ACC112 (cell line): ENCODE measurements around the gene SYNPO2.
"Not testable (repeated sequence)": the region's sequence is repeated elsewhere in the genome, so short reads cannot be mapped to it uniquely, and the experiment has no call there.

Experiments used
- H2AFZ ChIP-seq: fragments of 200-600 bp; sonication (generic); one replicate; pipeline ENCODE4 v1.6.0; 2017; ENCODE audit warnings: antibody characterized with exemption, low read length; ENCODE audit not compliant: unreplicated experiment
- H3K27ac ChIP-seq: fragments of 200-600 bp; sonication (generic); 2 replicates; pipeline ENCODE4 v1.5.1; 2014; ENCODE audit warnings: low read depth, mild to moderate bottlenecking, antibody characterized with exemption, low read length, moderate library complexity
- H3K27me3 ChIP-seq: fragments of 200-600 bp; sonication (generic); 2 replicates; pipeline ENCODE4 v1.6.1; 2014; ENCODE audit warnings: mild to moderate bottlenecking, antibody characterized with exemption, low read length, moderate library complexity, mixed read lengths; ENCODE audit not compliant: insufficient read depth
- H3K36me3 ChIP-seq: fragments of 200-600 bp; sonication (generic); 2 replicates; pipeline ENCODE4 v1.6.1; 2016; ENCODE audit warnings: mild to moderate bottlenecking, antibody characterized with exemption, low read length, moderate library complexity, mixed read lengths; ENCODE audit not compliant: insufficient read depth
- H3K4me1 ChIP-seq: fragments of 200-600 bp; sonication (generic); one replicate; pipeline ENCODE4 v1.6.1; 2016; ENCODE audit warnings: low read length, mixed read lengths; ENCODE audit not compliant: insufficient read depth, unreplicated experiment, control insufficient read depth
- H3K4me3 ChIP-seq: fragments of 200-600 bp; sonication (generic); 2 replicates; pipeline ENCODE4 v1.5.1; 2014; ENCODE audit warnings: mild to moderate bottlenecking, low read depth, low read length
- H3K79me2 ChIP-seq: fragments of 200-600 bp; sonication (generic); one replicate; pipeline ENCODE4 v1.6.0; 2016; ENCODE audit warnings: low read length; ENCODE audit not compliant: control insufficient read depth, unreplicated experiment, insufficient read depth

The SYNPO2 gene

GRCh38 chr4:118857760-118858159, 30.9 kb upstream of the SYNPO2 start:
- Histone ChIP-seq H2AFZ (peak overlapping the region; percentile 40), H3K4me3 (no peak overlapping the region), H3K79me2 (no peaks in the 10 kb centered on the region), H3K4me1 (no peaks in the 10 kb centered on the region), H3K27ac (no peak overlapping the region), H3K36me3 (no peaks in the 10 kb centered on the region), H3K27me3 (no peaks in the 10 kb centered on the region)

GRCh38 chr4:118858779-118859178, 29.9 kb upstream of the SYNPO2 start:
- H3K79me2 ChIP-seq, result no peaks in the 10 kb centered on the region
- H3K27me3 ChIP-seq, result no peaks in the 10 kb centered on the region
- H3K4me3 ChIP-seq, result no peak overlapping the region
- H2AFZ ChIP-seq, result no peak overlapping the region
- no peaks in the 10 kb centered on the region for H3K36me3 ChIP-seq
- H3K27ac ChIP-seq, result no peak overlapping the region
- no peaks in the 10 kb centered on the region for H3K4me1 ChIP-seq

GRCh38 chr4:118865091-118865708, 23.5 kb upstream of the SYNPO2 start:
- Histone ChIP-seq H2AFZ (peak overlapping the region; percentile 80), H3K4me3 (no peak overlapping the region), H3K79me2 (no peaks in the 10 kb centered on the region), H3K27ac (no peak overlapping the region), H3K27me3 (no peaks in the 10 kb centered on the region), H3K36me3 (no peaks in the 10 kb centered on the region), H3K4me1 (peaks cover 11% of the 10 kb centered on the region)

- H3K27ac ChIP-seq, result no peak overlapping the region
- H3K4me1 ChIP-seq, result peaks cover 11% of the 10 kb centered on the region
- no peaks in the 10 kb centered on the region for H3K79me2 ChIP-seq
- no peaks in the 10 kb centered on the region for H3K27me3 ChIP-seq
- no peaks in the 10 kb centered on the region for H3K36me3 ChIP-seq
- no peak overlapping the region for H3K4me3 ChIP-seq
- no peak overlapping the region for H2AFZ ChIP-seq
Observed at GRCh38 chr4:118866442-118866841, 22.2 kb upstream of the SYNPO2 start.

- no peaks in the 10 kb centered on the region for H3K79me2 ChIP-seq
- no peaks in the 10 kb centered on the region for H3K27me3 ChIP-seq
- H2AFZ ChIP-seq, result peak overlapping the region; percentile 71
- H3K4me1 ChIP-seq, result peaks cover 11% of the 10 kb centered on the region
- H3K4me3 ChIP-seq, result no peak overlapping the region
- no peaks in the 10 kb centered on the region for H3K36me3 ChIP-seq
- no peak overlapping the region for H3K27ac ChIP-seq
Observed at GRCh38 chr4:118867311-118868067, 21.2 kb upstream of the SYNPO2 start.

- Histone ChIP-seq H2AFZ (no peak overlapping the region), H3K36me3 (no peaks in the 10 kb centered on the region), H3K79me2 (no peaks in the 10 kb centered on the region), H3K27me3 (no peaks in the 10 kb centered on the region), H3K27ac (no peak overlapping the region), H3K4me3 (no peak overlapping the region), H3K4me1 (peaks cover 11% of the 10 kb centered on the region)
Observed at GRCh38 chr4:118869808-118870342, 18.8 kb upstream of the SYNPO2 start.

GRCh38 chr4:118872181-118872580, 16.5 kb upstream of the SYNPO2 start:
- H2AFZ ChIP-seq, result no peak overlapping the region
- no peaks in the 10 kb centered on the region for H3K36me3 ChIP-seq
- H3K4me1 ChIP-seq, result peaks cover 8% of the 10 kb centered on the region
- H3K27me3 ChIP-seq, result no peaks in the 10 kb centered on the region
- no peaks in the 10 kb centered on the region for H3K79me2 ChIP-seq
- H3K4me3 ChIP-seq, result no peak overlapping the region
- H3K27ac ChIP-seq, result no peak overlapping the region

GRCh38 chr4:118877797-118878196, 10.9 kb upstream of the SYNPO2 start:
- Histone ChIP-seq H3K79me2 (no peaks in the 10 kb centered on the region), H3K36me3 (no peaks in the 10 kb centered on the region), H3K4me3 (no peak overlapping the region), H3K27ac (no peak overlapping the region), H2AFZ (no peak overlapping the region), H3K27me3 (no peaks in the 10 kb centered on the region), H3K4me1 (no peaks in the 10 kb centered on the region)

- not testable (repeated sequence) for H3K27me3 ChIP-seq, H3K27ac ChIP-seq, H3K79me2 ChIP-seq, H3K4me3 ChIP-seq, H2AFZ ChIP-seq, H3K4me1 ChIP-seq, H3K36me3 ChIP-seq
Observed at GRCh38 chr4:118878507-118878906, 10.1 kb upstream of the SYNPO2 start.

- Histone ChIP-seq H3K27ac (no peak overlapping the region), H3K4me1 (no peaks in the 10 kb centered on the region), H2AFZ (no peak overlapping the region), H3K36me3 (no peaks in the 10 kb centered on the region), H3K79me2 (no peaks in the 10 kb centered on the region), H3K4me3 (no peak overlapping the region), H3K27me3 (no peaks in the 10 kb centered on the region)
Observed at GRCh38 chr4:118879409-118879808, 9.2 kb upstream of the SYNPO2 start.
